HepG2 (cell line): ENCODE results near the gene OR5H1. TPM values are rescaled to one million over a fixed set of nuclear protein-coding genes. Genes with fewer than 3 reads are reported as not detected.

Source experiments
- ATAC-seq: fragments of 200-7000 bp; cut with Tn5 transposase; 3 replicates; pipeline ENCODE4 v1.9.1; 2020; ENCODE audit warnings: mild to moderate bottlenecking, moderate library complexity
- BruUV-seq: library from RNA; stranded (reverse); fragments of 400-500 nt; replicated peaks from 2 replicates; lab custom pipeline; 2021; lab: Mats Ljungman, UMichigan
- CTCF ChIA-PET: fragments of 300-600 bp; formaldehyde crosslinking; extraction: SDS; loops from one replicate; lab custom pipeline; 2021; ENCODE audit warnings: low total read pairs, inconsistent platforms, low intra/inter-chr PET ratio; lab: Yijun Ruan, JAX
- POLR2A ChIA-PET: fragments of 350-600 bp; sonication (Branson Sonifier 250); formaldehyde crosslinking; loops from one replicate; lab custom pipeline; 2020; ENCODE audit warnings: antibody characterized with exemption, inconsistent platforms; lab: Yijun Ruan, JAX
- DNase-seq: peaks from one replicate; pipeline ENCODE4 v3.0.0-alpha.2; 2015; ENCODE audit warnings: low spot score
- FAIRE-seq: peaks from 3 replicates; lab custom pipeline; 2011; peaks lifted over from hg19 to GRCh38; lab: Jason Lieb, UNC
- H2AFZ ChIP-seq: one replicate; pipeline ENCODE4 v1.6.1; 2011; ENCODE audit warnings: low read length, inconsistent platforms
- H3K27ac ChIP-seq: fragments of 300-600 bp; 3 replicates; pipeline ENCODE4 v1.8.0; 2011; ENCODE audit warnings: mixed run types, mild to moderate bottlenecking, mixed read lengths, low read length, inconsistent platforms; ENCODE audit not compliant: insufficient read depth; ENCODE audit errors: extremely low read length
- H3K27me3 ChIP-seq, 2 experiments: fragments of 200-600 bp in 1 of 2; 2 replicates in 1 of 2; 3 replicates in 1 of 2; pipeline versions ENCODE4 v1.6.0 to v1.8.0; 2011; ENCODE audit warnings: low read length in 2 of 2, mild to moderate bottlenecking in 2 of 2, moderate library complexity in 2 of 2, inconsistent platforms in 1 of 2; ENCODE audit not compliant: insufficient read depth in 2 of 2, control insufficient read depth in 1 of 2
- H3K36me3 ChIP-seq, 2 experiments: fragments of 200-600 bp in 1 of 2; replicated peaks in 1 of 2; 2 replicates in 1 of 2; 3 replicates in 1 of 2; pipeline versions ENCODE4 v1.5.1 to v1.8.0; 2011; ENCODE audit warnings: low read length in 2 of 2, inconsistent platforms in 1 of 2; ENCODE audit not compliant: insufficient read depth in 2 of 2, control insufficient read depth in 1 of 2
- H3K4me1 ChIP-seq: 2 replicates; pipeline ENCODE4 v1.5.1; 2012; ENCODE audit warnings: low read length, inconsistent platforms; ENCODE audit not compliant: insufficient read depth
- H3K4me2 ChIP-seq: 2 replicates; pipeline ENCODE4 v1.6.0; 2011; ENCODE audit warnings: low read depth, low read length, inconsistent platforms
- H3K4me3 ChIP-seq, 3 experiments: fragments of 200-600 bp in 1 of 3; sonication (generic), shearing (Covaris generic) in 1 of 3; replicated peaks in 1 of 3; 2 replicates each; pipeline ENCODE4 v1.5.1; 2011 to 2016; ENCODE audit warnings: low read length in 3 of 3, inconsistent platforms in 2 of 3, low read depth in 2 of 3, mild to moderate bottlenecking in 2 of 3, control low read depth in 1 of 3, mixed read lengths in 1 of 3; ENCODE audit not compliant: insufficient read depth in 1 of 3
- H3K79me2 ChIP-seq: one replicate; pipeline ENCODE4 v1.6.1; 2011; ENCODE audit warnings: low read length, inconsistent platforms; ENCODE audit not compliant: insufficient read depth
- H3K9ac ChIP-seq: 2 replicates; pipeline ENCODE4 v1.6.0; 2011; ENCODE audit warnings: mild to moderate bottlenecking, low read depth, low read length, inconsistent platforms; ENCODE audit not compliant: insufficient read depth
- H3K9me3 ChIP-seq: 2 replicates; pipeline ENCODE4 v1.5.1; 2012; ENCODE audit warnings: mild to moderate bottlenecking, low read length
- H4K20me1 ChIP-seq: 2 replicates; pipeline ENCODE4 v1.6.0; 2011; ENCODE audit warnings: inconsistent platforms, mild to moderate bottlenecking, low read length, moderate library complexity; ENCODE audit not compliant: insufficient read depth
- BCLAF1 ChIP-seq: fragments of 450-650 bp; IDR thresholded peaks from 2 replicates; pipeline ENCODE4 v1.6.1; 2017; ENCODE audit warnings: mild to moderate bottlenecking
- CBX5 ChIP-seq: sonication (generic); formaldehyde crosslinking; IDR thresholded peaks from 2 replicates; pipeline ENCODE4 v1.4.0; 2020; ENCODE audit warnings: missing genetic modification reagents, borderline replicate concordance
- CREB3 ChIP-seq: sonication (generic); formaldehyde crosslinking; IDR thresholded peaks from 2 replicates; pipeline ENCODE4 v1.5.0; 2020; ENCODE audit warnings: missing genetic modification reagents
- GPBP1L1 ChIP-seq: sonication (generic); formaldehyde crosslinking; IDR thresholded peaks from 2 replicates; pipeline ENCODE4 v1.5.0; 2020; ENCODE audit warnings: mild to moderate bottlenecking, missing genetic modification reagents
- HOXD1 ChIP-seq: sonication (generic); formaldehyde crosslinking; IDR thresholded peaks from 2 replicates; pipeline ENCODE4 v1.5.0; 2020; ENCODE audit warnings: missing genetic modification reagents
- KLF13 ChIP-seq: sonication (generic); formaldehyde crosslinking; IDR thresholded peaks from 2 replicates; pipeline ENCODE4 v1.4.0; 2020; ENCODE audit warnings: mild to moderate bottlenecking, missing genetic modification reagents
- MATR3 ChIP-seq: sonication (generic); formaldehyde crosslinking; IDR thresholded peaks from 2 replicates; pipeline ENCODE4 v1.4.0; 2020; ENCODE audit warnings: missing genetic modification reagents
- MED1 ChIP-seq: sonication (generic); formaldehyde crosslinking; IDR thresholded peaks from 2 replicates; pipeline ENCODE4 v1.4.0; 2020; ENCODE audit warnings: missing genetic modification reagents
- MEIS2 ChIP-seq: sonication (generic); formaldehyde crosslinking; IDR thresholded peaks from 2 replicates; pipeline ENCODE4 v1.9.0; 2021; ENCODE audit warnings: mild to moderate bottlenecking, missing genetic modification reagents
- MYPOP ChIP-seq: sonication (generic); formaldehyde crosslinking; IDR thresholded peaks from 2 replicates; pipeline ENCODE4 v1.8.1; 2023; ENCODE audit warnings: mild to moderate bottlenecking, moderate library complexity, missing genetic modification reagents
- PITX1 ChIP-seq: sonication (generic); formaldehyde crosslinking; IDR thresholded peaks from 2 replicates; pipeline ENCODE4 v1.5.1; 2020; ENCODE audit warnings: mild to moderate bottlenecking, missing genetic modification reagents
- SNRNP70 ChIP-seq: fragments of 200-400 bp; formaldehyde crosslinking; IDR thresholded peaks from 2 replicates; pipeline ENCODE4 v1.6.1; 2017; ENCODE audit warnings: mild to moderate bottlenecking, low read depth, low read length, moderate library complexity
- SRF ChIP-seq: IDR thresholded peaks from 2 replicates; pipeline ENCODE4 v1.6.1; 2011; ENCODE audit warnings: mild to moderate bottlenecking, low read depth, low read length, moderate library complexity
- TCF7L2 ChIP-seq: IDR thresholded peaks from 2 replicates; pipeline ENCODE4 v1.6.1; 2011; ENCODE audit warnings: mild to moderate bottlenecking, low read depth, low read length, moderate library complexity
- UBTF ChIP-seq: sonication (generic); formaldehyde crosslinking; IDR thresholded peaks from 2 replicates; pipeline ENCODE4 v1.4.0; 2020; ENCODE audit warnings: mild to moderate bottlenecking, missing genetic modification reagents
- ZFP82 ChIP-seq: sonication (generic); formaldehyde crosslinking; IDR thresholded peaks from 2 replicates; pipeline ENCODE4 v1.5.1; 2020; ENCODE audit warnings: mild to moderate bottlenecking, missing genetic modification reagents, borderline replicate concordance
- ZNF329 ChIP-seq: sonication (generic); formaldehyde crosslinking; IDR thresholded peaks from 2 replicates; pipeline ENCODE4 v1.9.0; 2021; ENCODE audit warnings: low read depth, mild to moderate bottlenecking, missing genetic modification reagents
- ZNF335 ChIP-seq: sonication (generic); formaldehyde crosslinking; IDR thresholded peaks from 2 replicates; pipeline ENCODE4 v1.4.0; 2020; ENCODE audit warnings: missing genetic modification reagents
- ZNF768 ChIP-seq: sonication (generic); formaldehyde crosslinking; IDR thresholded peaks from 2 replicates; pipeline ENCODE4 v1.4.0; 2020; ENCODE audit warnings: missing genetic modification reagents
- in situ Hi-C: cut with HindIII; loops from 2 replicates; pipeline ENCODE4 v1.10.0; 2017; ENCODE audit warnings: low pct_unique_long_range_greater_than_20kb; ENCODE audit not compliant: extremely low pct_ligation_motif_present
- intact Hi-C: fragments of 100-400 bp; cut with micrococcal nuclease; formaldehyde crosslinking; loops from one replicate; pipeline ENCODE4 v1.10.0; 2022; ENCODE audit not compliant: unreplicated experiment
- polyA plus RNA-seq, 8 experiments: library from polyadenylated mRNA; depleted of rRNA in 3 of 8; stranded (reverse) in 7 of 8; unstranded in 1 of 8; fragments of >200 nt; fragmentation: Illumina TruSeq in 4 of 8; extraction: Trizol in 4 of 8; gene quantifications; 2 replicates each; pipeline versions ENCODE4 v1.2.1 to v1.2.3, GENCODE V29; 2011 to 2016; ENCODE audit warnings: low read depth in 4 of 8, missing spikeins in 1 of 8, mixed read lengths in 1 of 8; ENCODE audit not compliant: insufficient read depth in 1 of 8
- total RNA-seq, 5 experiments: library from RNA; depleted of rRNA; stranded (reverse); fragments of >200 nt; fragmentation: Illumina TruSeq; extraction: Trizol; gene quantifications; 2 replicates each; pipeline ENCODE4 v1.2.3, GENCODE V29; 2016; ENCODE audit warnings: low read depth in 1 of 5

The OR5H1 gene
- total and polyA plus RNA-seq, 2 of the 13 experiments (the other 11 are each of a cell fraction or from before 2014, with no cell fraction given), result not detected

- POLR2A ChIA-PET, result no interaction called here
- BruUV-seq, result no TSS peak
- CTCF ChIA-PET, result no interaction called here
- Histone ChIP-seq H3K36me3 (no peaks in the 10 kb centered on the region), H4K20me1 (no peaks in the 10 kb centered on the region), H3K27ac (no peak overlapping the region), H3K4me3 (no peak overlapping the region), H3K4me2 (no peak overlapping the region), H3K9ac (no peak overlapping the region), H3K79me2 (no peaks in the 10 kb centered on the region), H2AFZ (no peak overlapping the region), H3K4me1 (no peaks in the 10 kb centered on the region), H3K27me3 (no peaks in the 10 kb centered on the region), H3K9me3 (no peaks in the 10 kb centered on the region)
- intact Hi-C loops, result loop anchor here (2.0 kb wide), 1 partner anchor 42 kb away; no protein-coding TSS in a partner anchor
- in situ Hi-C loops, result no loop called here
- ATAC-seq, result no peak
- FAIRE-seq, result no peak
- no peak for DNase-seq
- TF ChIP-seq UBTF (CRISPR knock-in tag) (no peak), SNRNP70 (no peak), MEIS2 (no peak), ZNF329 (CRISPR knock-in tag) (no peak), MATR3 (no peak), SRF (no peak), ZNF335 (CRISPR knock-in tag) (no peak), MED1 (CRISPR knock-in tag) (no peak), BCLAF1 (no peak), CREB3 (CRISPR knock-in tag) (no peak), ZFP82 (no peak), PITX1 (CRISPR knock-in tag) (no peak), GPBP1L1 (no peak), HOXD1 (CRISPR knock-in tag) (no peak), ZNF768 (CRISPR knock-in tag) (no peak), TCF7L2 (no peak), MYPOP (CRISPR knock-in tag) (no peak), KLF13 (CRISPR knock-in tag) (no peak), CBX5 (CRISPR knock-in tag) (no peak)
Measured at GRCh38 chr3:98140531-98140930, 10.0 kb downstream of the OR5H1 start.
